Endometrial microvascular endothelial cells (primary cell): Measurements from ENCODE around the gene TCEANC2. TPM values are rescaled to one million over a fixed set of nuclear protein-coding genes. Genes with fewer than 3 reads are reported as not detected.
"Not testable (repeated sequence)": the region's sequence is repeated elsewhere in the genome, so short reads cannot be mapped to it uniquely, and the experiment has no call there.

ENCODE experiments used
- in situ Hi-C: cut with HindIII; loops from 2 replicates; pipeline ENCODE4 v1.10.0; 2017; ENCODE audit warnings: low sequenced_read_pairs, low pct_unique_long_range_greater_than_20kb; ENCODE audit errors: inconsistent ontology term
- total RNA-seq: library from RNA; depleted of rRNA; stranded (reverse); fragments of >200 nt; gene quantifications from one replicate; pipeline ENCODE4 v1.2.3, GENCODE V29; 2015; ENCODE audit errors: inconsistent ontology term

The TCEANC2 gene
- total RNA-seq = 4.5 TPM

- in situ Hi-C loops = no loop called here
Observed at GRCh38 chr1:54052934-54053744, at the start of gene TCEANC2, which contains the start of gene TMEM59. Gene TCEANC2, plus strand, starts transcription at chr1:54053608. Its CDS starts 815 bp downstream, at chr1:54054423. Gene TMEM59, minus strand, starts transcription at chr1:54053204. Its CDS starts 16 bp downstream, at chr1:54053188.

DNA sequence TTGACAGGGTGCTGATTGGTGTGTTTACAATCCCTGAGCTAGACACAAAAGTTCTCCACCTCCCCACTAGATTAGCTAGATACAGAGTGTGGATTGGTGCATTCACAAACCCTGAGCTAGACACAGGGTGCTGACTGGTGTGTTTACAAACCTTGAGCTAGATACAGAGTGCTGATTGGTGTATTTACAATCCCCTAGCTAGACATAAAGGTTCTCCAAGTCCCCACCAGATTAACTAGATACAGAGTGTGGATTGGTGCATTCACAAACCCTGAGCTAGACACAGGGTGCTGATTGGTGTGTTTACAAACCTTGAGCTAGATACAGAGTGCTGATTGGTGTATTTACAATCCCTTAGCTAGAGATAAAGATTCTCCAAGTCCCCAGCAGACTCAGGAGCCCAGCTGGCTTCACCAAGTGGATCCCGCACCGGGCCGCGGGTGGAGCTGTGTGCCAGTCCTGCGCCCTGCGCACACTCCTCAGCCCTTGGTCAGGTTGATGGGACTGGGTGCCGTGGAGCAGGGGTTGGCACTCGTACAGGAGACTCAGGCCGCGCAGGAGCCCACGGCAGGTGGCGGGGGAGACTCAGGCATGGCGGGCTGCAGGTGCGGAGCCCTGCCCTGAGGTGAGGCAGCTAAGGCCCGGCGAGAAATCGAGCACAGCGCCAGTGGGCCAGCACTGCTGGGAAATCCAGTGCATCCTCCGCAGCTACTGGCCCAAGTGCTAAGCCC is 49.5 kb upstream of the TCEANC2 start:
- in situ Hi-C loops = not testable (repeated sequence)

DNA sequence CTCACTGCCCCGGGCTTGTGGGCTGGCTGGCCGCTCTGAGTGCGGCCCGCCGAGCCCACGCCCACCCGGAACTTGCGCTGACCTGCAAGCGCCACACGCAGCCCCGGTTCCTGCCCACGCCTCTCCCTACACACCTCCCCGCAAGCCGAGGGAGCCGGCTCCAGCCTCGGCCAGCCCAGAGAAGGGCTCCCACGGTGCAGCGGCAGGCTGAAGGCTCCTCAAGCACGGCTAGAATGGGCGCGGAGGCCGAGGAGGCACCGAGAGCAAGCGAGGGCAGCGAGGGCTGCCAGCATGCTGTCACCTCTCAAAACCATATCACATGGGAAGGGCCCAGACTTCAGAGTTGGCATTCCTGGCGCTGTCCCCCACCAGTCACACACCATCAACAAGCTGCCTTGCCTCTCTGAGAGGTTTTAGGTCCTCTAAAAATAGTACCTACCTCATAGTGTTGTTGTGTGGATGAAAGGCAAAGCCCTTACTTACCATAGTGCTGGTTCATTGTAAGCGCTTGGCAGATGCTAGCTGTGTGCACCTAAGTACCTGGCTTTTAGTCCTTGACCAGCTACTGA is 48.8 kb upstream of the TCEANC2 start:
- in situ Hi-C loops = no loop called here

- in situ Hi-C loops = no loop called here
Observed at GRCh38 chr1:54006508-54006907, 46.9 kb upstream of the TCEANC2 start.

GRCh38 chr1:54007613-54008012 is 45.8 kb upstream of the TCEANC2 start:
- in situ Hi-C loops = no loop called here

GRCh38 chr1:54008876-54009275 is 44.5 kb upstream of the TCEANC2 start:
- in situ Hi-C loops = no loop called here

GRCh38 chr1:54009406-54009805 is 44.0 kb upstream of the TCEANC2 start:
- in situ Hi-C loops = no loop called here

DNA sequence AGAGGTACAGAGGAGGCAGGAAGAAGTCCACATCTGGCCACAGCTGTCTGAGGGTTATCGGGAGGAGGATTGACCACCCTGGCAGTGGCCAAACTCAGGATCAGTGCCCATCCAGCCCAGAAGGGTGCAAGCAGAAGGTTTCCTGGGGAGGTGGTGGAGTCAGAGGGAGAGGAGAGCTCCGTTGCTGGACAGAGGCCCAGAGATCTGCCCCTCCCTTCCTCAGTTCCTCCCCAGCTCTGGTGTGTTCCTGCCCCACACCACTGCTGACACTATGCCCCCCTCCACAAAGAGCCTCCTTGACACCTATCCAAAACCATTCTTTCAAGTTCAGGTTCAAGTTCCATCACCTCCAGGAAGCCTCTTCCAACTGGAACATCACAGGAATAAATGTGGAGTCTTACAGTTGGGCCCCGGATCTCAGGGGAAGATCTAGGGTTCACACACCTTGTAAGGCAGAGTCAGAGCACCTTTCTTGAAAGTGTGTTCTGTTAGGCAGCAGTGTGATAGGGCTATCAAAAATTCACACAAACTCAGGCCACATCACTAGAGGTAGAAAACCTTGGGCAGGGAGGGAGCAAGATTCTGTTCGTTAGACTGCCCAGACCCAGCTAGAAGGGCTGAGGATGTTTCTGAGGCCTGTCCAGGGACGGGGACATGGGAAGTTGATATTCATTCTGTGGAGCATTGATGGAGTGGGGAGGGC is 42.8 kb upstream of the TCEANC2 start:
- in situ Hi-C loops = no loop called here

- in situ Hi-C loops = no loop called here
Observed at GRCh38 chr1:54011316-54012007, 41.9 kb upstream of the TCEANC2 start.

- in situ Hi-C loops = no loop called here
Observed at GRCh38 chr1:54012008-54012325, 41.4 kb upstream of the TCEANC2 start.

- in situ Hi-C loops = no loop called here
Observed at GRCh38 chr1:54012863-54013262, 40.5 kb upstream of the TCEANC2 start.

DNA sequence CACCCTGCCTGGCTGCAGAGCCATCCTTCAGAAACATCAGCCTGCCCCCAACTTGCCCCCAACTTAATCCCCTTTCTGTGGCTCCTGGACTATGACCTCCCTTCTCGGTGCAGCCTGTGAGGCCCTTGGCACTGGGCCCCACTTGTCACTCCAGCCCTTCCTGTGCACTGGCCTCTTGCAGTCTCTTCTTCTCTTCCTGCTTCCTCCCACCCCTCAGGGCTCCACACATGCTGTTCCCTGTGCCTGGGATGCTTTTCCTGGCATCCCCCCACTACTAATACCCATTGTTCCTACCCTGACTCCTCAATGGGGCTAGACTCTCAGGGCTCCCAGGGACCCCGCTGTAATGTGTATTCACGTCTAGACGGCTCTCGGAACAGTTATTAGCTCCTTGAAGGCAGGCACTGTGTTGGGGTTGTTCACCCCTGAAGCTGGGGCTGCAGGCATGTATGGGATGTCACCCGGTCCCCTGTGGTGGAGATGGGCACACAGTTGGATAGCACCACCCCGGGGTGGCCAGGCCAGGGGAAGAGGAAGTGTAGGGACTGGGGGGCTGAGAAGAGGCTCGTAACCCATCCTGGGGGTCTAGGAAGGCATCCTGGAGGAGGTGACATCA is 39.9 kb upstream of the TCEANC2 start:
- in situ Hi-C loops = no loop called here

DNA sequence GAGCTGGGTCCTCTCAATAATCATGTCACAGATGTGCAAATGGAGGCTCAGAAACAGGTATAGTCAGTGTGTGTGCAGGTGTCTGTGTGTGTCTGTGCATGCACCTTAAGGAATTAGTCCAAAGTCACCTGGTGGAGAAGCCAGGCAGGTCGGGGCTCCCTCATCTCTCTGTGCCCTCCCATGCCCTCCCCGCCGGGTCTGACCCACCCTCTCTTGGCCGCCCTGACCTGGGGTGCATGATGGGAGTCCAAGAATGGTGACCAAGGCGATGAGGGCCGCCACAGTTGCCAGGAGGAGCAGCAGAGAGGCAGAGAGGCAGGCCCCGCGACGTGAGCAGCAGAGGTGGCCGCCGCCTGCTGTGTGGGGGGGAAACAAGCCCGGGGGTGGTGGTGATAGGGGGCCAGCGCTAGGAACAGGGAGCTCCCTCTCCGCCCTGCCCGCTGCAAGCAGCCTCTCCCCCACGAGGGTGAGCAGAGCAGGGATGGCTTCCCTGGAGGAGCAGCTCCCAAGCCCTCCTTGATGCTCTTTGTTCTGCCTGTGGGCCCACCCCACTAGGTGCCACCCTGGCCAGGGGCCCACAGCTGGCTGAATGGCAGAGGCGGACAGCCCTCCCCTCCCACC is 39.3 kb upstream of the TCEANC2 start:
- in situ Hi-C loops = no loop called here

DNA sequence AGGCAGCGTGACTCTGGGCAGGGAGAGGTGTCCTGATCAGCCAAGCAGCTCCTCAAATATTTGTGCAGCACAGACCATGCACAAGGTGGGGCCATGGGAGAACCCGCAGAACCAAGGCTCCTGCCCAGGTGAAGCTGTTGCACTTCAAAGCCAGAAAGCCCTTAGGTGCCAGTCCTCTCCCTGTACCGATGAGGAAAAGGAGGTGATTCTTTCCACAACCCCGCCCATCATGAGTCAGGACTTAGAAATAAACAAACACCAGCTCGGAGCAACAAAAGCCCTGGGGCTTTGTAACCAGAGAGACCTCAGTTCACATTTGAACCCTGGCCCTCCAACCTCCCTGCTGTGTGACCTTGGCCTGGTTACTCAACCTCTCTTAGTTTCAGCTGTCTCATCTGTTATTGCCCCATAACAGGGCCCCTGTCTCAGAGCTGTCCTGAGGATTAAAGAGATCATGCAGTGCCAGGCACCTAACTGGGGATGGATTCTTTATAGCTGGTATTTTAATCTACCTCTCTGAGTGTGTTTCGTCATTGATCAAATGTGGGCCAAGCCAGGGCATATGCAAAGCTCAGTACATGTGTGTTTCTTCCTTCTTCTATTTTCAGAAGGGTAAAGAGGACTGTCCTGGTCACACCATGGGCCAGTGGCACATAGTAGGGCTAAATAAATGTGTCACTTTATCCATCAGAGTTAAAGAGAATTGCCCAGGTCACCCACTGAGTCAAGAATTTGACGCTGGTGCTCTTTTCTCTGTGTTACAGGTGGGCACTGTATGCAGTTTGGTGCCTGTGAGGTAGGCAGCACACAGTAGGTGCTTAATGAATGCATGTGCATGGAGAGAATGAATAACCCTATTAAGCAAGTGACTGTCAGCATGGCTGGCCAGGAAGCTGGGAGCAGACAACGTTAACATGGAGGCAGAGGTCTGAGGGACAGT is 36.8 kb upstream of the TCEANC2 start:
- in situ Hi-C loops = no loop called here

DNA sequence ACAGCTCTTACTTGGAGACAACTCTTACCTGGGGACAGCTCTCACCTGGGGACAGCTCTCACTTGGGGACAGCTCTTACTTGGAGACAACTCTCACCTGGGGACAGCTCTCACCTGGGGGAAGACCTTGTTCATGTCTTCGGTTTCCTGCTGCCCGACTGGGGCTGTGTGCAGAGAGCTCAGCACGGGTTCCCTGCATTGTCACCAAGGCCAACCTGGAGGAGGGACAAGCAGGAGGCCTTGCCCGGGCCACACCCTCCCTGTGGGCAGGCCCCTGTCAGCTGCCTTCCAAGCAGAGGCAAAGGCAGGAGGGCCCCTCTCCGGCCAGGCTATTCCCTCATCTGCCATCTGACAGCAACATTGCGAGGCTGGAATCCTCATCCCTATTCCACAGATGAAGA is 35.4 kb upstream of the TCEANC2 start, which contains the start of gene LDLRAD1:
Gene LDLRAD1, minus strand, starts transcription at position 208 of the 400 bp plus-strand sequence. Its CDS starts 74 bp downstream, at position 134.
- in situ Hi-C loops = no loop called here

- in situ Hi-C loops = no loop called here
Observed at GRCh38 chr1:54018635-54019034, 34.8 kb upstream of the TCEANC2 start.
